ENCODE data around the gene EFL1. TPM values are rescaled to one million over a fixed set of nuclear protein-coding genes. Genes with fewer than 3 reads are reported as not detected.

Gene EFL1
- polyA plus RNA-seq, 1 of the 3 experiments (the other 2 are of a cell fraction), result 12.3 TPM

- Histone ChIP-seq H3F3A (replicated peaks; ENCODE audit: insufficient read depth) (peaks cover 39% of the 10 kb centered on the region), H3K9me3 (no peaks in the 10 kb centered on the region), H3K4me3 (ENCODE audit: low read depth in 2 of 2, low read length in 1 of 2) (no peak overlapping the region), H3K27me3 (ENCODE audit: insufficient read depth) (no peaks in the 10 kb centered on the region), H2AFZ (ENCODE audit: low read depth) (no peak overlapping the region), H4K20me1 (ENCODE audit: insufficient read depth) (no peaks in the 10 kb centered on the region), H3K79me2 (ENCODE audit: insufficient read depth) (no peaks in the 10 kb centered on the region; the same call in 1 of the 2 replicates), H3K36me3 (replicated peaks in 1 of 2; ENCODE audit: control insufficient read depth in 1 of 2, insufficient read depth in 2 of 2, low read length in 1 of 2) (peaks cover 0 to 7% of the 10 kb centered on the region in 2 experiments), H3K27ac (ENCODE audit: low read depth in 2 of 2, low read length in 1 of 2) (peak overlapping the region; percentile 92 to 94), H3K9ac (peak overlapping the region; percentile 49; the same call in 1 of the 2 replicates), H3K4me2 (peak overlapping the region; percentile 69; the same call in 1 of the 2 replicates), H3K4me1 (ENCODE audit: control insufficient read depth in 1 of 2, insufficient read depth in 2 of 2, low read depth in 1 of 2, low read length in 1 of 2) (peaks cover 26 to 36% of the 10 kb centered on the region in 2 experiments), H3K9me2 (no peaks in the 10 kb centered on the region)
- ChIA-PET POLR2A (no interaction called here), CTCF (interaction anchor here (3.2 kb wide), 1 partner anchor 11 kb away, joined by 15 read pairs; no protein-coding TSS in a partner anchor)
- peak; percentile 47 for DNase-seq
- 29% methylated on average over 1 of the region's 1 CpG for WGBS (ENCODE audit: low lambda C conversion rate)
- no peak for TF ChIP-seq SMC3 (IDR thresholded peaks at IDR 0.05; ENCODE audit: low read depth, low read length)
- no peak for TF ChIP-seq YY1 (IDR thresholded peaks at IDR 0.05; ENCODE audit: low read depth)
- TF ChIP-seq FOSL2 (IDR thresholded peaks at IDR 0.05; ENCODE audit: borderline replicate concordance, low read depth), result no peak
- TF ChIP-seq FOXJ3 (CRISPR knock-in tag; IDR thresholded peaks at IDR 0.05), result no peak
- TF ChIP-seq RAD21 (IDR thresholded peaks at IDR 0.05; ENCODE audit: low read length), result no peak
- peak in 1 of 2 experiments; percentile 76; a peak in 2 of 4 replicates for TF ChIP-seq EP300 (IDR thresholded peaks at IDR 0.05; ENCODE audit: borderline replicate concordance in 1 of 2, low read depth in 1 of 2, low read length in 1 of 2)
- no peak for TF ChIP-seq NRF1 (IDR thresholded peaks at IDR 0.05; ENCODE audit: low read depth, low read length)
- TF ChIP-seq TAF1 (IDR thresholded peaks at IDR 0.05; ENCODE audit: borderline replicate concordance, low read depth, low read length), result no peak
- TF ChIP-seq SIN3A (IDR thresholded peaks at IDR 0.05; ENCODE audit: borderline replicate concordance, low read depth, low read length), result no peak
- TF ChIP-seq FOXM1 (IDR thresholded peaks at IDR 0.05; ENCODE audit: low read depth), result no peak
- no peak for TF ChIP-seq EZH2phosphoT487 (IDR thresholded peaks at IDR 0.05; ENCODE audit: borderline replicate concordance, low read depth)
- no peak for TF ChIP-seq IRF3 (IDR thresholded peaks at IDR 0.05; ENCODE audit: low read depth, low read length)
- no peak for TF ChIP-seq JUND (IDR thresholded peaks at IDR 0.05)
- TF ChIP-seq TEAD4 (IDR thresholded peaks at IDR 0.05; ENCODE audit: borderline replicate concordance, insufficient read depth), result no peak
- TF ChIP-seq ELF1 (IDR thresholded peaks at IDR 0.05), result no peak
- TF ChIP-seq GABPA (IDR thresholded peaks at IDR 0.05; ENCODE audit: low read depth), result no peak
- TF ChIP-seq CTCF (IDR thresholded peaks at IDR 0.05), result no peak
- TF ChIP-seq GATA2 (CRISPR knock-in tag; IDR thresholded peaks at IDR 0.05), result peak; percentile 41; the same call in 1 of the 2 replicates
- no peak for TF ChIP-seq POLR2AphosphoS5 (IDR thresholded peaks at IDR 0.05; ENCODE audit: low read depth, low read length)
- TF ChIP-seq RCOR1 (IDR thresholded peaks at IDR 0.05; ENCODE audit: low read length), result peak; percentile 45; the same call in 1 of the 2 replicates
- TF ChIP-seq TCF12 (IDR thresholded peaks at IDR 0.05), result 0 out of 2 replicates have a peak, but pooled peaks have one; percentile 12
- no peak for TF ChIP-seq USF2 (IDR thresholded peaks at IDR 0.05; ENCODE audit: borderline replicate concordance, low read depth, low read length)
- TF ChIP-seq RXRA (IDR thresholded peaks at IDR 0.05; ENCODE audit: borderline replicate concordance, low read depth), result no peak
- TF ChIP-seq MEF2A (IDR thresholded peaks at IDR 0.05; ENCODE audit: borderline replicate concordance, low read depth), result no peak
- peak; percentile 49 for TF ChIP-seq CHD2 (IDR thresholded peaks at IDR 0.05; ENCODE audit: low read length, partially characterized antibody)
- no peak for TF ChIP-seq REST (IDR thresholded peaks at IDR 0.05; ENCODE audit: low read depth, low read length)
Measured at GRCh38 chr15:82129149-82129692, 133.3 kb downstream of the EFL1 start.
